ENCODE measurements around the gene SLC44A5. TPM values are rescaled to one million over a fixed set of nuclear protein-coding genes. Genes with fewer than 3 reads are reported as not detected.

The SLC44A5 gene
- total RNA-seq, 3 donors from 2014 or later, result 0.16 to 3.6 (median 3.5) TPM

DNA sequence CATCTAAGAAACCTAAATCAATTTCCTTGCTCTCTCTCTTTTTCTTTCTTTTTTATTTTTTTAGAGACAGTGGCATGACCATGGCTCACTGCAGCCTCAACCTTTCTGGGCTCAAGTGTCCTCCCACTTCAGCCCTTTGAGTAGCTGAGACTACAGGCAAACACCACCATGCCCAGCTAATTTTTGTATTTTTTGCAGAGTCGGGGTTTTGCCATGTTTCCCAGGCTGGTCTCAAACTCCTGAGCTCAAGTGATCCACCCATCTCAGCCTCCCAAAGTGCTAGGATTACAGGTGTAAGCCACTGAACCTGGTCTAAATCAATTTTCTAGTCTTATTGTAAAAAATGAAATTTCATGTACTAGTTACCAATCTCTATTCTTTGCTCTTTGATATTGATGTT lies 367.8 kb downstream of the SLC44A5 start:
- Histone ChIP-seq H3K27me3 (no peaks in the 10 kb centered on the region), H3K4me3 (no peak overlapping the region), H3K9me3 (no peaks in the 10 kb centered on the region), H3K27ac (no peak overlapping the region), H3K36me3 (no peaks in the 10 kb centered on the region), H3K4me1 (no peaks in the 10 kb centered on the region)
- TF ChIP-seq, protein P1, sequence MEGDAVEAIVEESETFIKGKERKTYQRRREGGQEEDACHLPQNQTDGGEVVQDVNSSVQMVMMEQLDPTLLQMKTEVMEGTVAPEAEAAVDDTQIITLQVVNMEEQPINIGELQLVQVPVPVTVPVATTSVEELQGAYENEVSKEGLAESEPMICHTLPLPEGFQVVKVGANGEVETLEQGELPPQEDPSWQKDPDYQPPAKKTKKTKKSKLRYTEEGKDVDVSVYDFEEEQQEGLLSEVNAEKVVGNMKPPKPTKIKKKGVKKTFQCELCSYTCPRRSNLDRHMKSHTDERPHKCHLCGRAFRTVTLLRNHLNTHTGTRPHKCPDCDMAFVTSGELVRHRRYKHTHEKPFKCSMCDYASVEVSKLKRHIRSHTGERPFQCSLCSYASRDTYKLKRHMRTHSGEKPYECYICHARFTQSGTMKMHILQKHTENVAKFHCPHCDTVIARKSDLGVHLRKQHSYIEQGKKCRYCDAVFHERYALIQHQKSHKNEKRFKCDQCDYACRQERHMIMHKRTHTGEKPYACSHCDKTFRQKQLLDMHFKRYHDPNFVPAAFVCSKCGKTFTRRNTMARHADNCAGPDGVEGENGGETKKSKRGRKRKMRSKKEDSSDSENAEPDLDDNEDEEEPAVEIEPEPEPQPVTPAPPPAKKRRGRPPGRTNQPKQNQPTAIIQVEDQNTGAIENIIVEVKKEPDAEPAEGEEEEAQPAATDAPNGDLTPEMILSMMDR (IDR thresholded peaks at IDR 0.05), result no peak
- TF ChIP-seq POLR2AphosphoS5 (IDR thresholded peaks at IDR 0.05) (no peak), POLR2A (IDR thresholded peaks at IDR 0.05) (no peak)
- intact Hi-C loops (cut with DNase I; ENCODE audit: low total_unique reads), result no loop called here
- DNase-seq (ENCODE audit: low spot score in 2 of 2), result no peak

GRCh38 chr1:75237316-75237715 lies 373.6 kb downstream of the SLC44A5 start:
- no peak for DNase-seq (ENCODE audit: low spot score in 2 of 2)
- intact Hi-C loops (cut with DNase I; ENCODE audit: low total_unique reads), result no loop called here

GRCh38 chr1:75234562-75234961 lies 376.4 kb downstream of the SLC44A5 start:
- Histone ChIP-seq H3K27me3 (no peaks in the 10 kb centered on the region), H3K36me3 (no peaks in the 10 kb centered on the region), H3K27ac (no peak overlapping the region), H3K9me3 (no peaks in the 10 kb centered on the region), H3K4me1 (no peaks in the 10 kb centered on the region), H3K4me3 (no peak overlapping the region)
- DNase-seq (ENCODE audit: low spot score in 2 of 2), result no peak
- TF ChIP-seq POLR2AphosphoS5 (IDR thresholded peaks at IDR 0.05) (no peak), POLR2A (IDR thresholded peaks at IDR 0.05) (no peak)
- TF ChIP-seq, protein P1 (IDR thresholded peaks at IDR 0.05), result no peak
- intact Hi-C loops (cut with DNase I; ENCODE audit: low total_unique reads), result no loop called here

More at GRCh38 chr1:75237316-75237715, 373.6 kb downstream of the SLC44A5 start:
- Histone ChIP-seq H3K4me1 (no peaks in the 10 kb centered on the region), H3K4me3 (no peak overlapping the region), H3K27ac (no peak overlapping the region), H3K9me3 (no peaks in the 10 kb centered on the region), H3K27me3 (no peaks in the 10 kb centered on the region), H3K36me3 (no peaks in the 10 kb centered on the region)
- no peak for TF ChIP-seq POLR2A (IDR thresholded peaks at IDR 0.05)
- no peak for TF ChIP-seq POLR2AphosphoS5 (IDR thresholded peaks at IDR 0.05)
- TF ChIP-seq, protein P1 (IDR thresholded peaks at IDR 0.05), result no peak

DNA sequence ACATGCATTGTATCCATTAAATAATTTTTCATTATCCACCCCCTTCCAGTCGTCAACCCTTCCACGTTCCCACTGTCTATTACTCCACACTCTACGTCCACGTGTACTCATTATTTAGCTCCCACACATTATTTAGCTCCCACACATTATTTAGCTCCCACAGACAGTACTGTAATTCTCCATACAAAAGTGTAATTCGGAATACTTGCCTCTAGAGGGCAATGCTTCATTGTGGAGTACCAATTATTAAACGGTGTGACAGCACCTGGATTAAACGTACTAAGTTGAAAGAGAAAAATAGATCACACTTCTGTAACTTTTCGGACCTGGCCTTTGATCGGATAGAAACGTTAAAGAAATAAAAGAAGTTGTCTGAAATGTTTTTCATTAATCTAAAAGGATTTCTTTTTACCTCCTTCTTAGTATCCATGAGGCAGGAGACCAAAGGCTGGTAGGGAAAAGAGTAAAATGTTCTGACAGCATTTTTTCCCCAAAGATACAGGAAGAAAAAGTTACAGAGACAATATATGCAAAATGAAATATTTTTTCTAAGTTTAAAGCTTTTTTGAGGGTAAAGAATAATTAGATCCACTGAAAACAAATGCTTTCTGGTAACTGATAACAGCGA lies 377.5 kb downstream of the SLC44A5 start:
- no peaks in the 10 kb centered on the region for H3K36me3 ChIP-seq
- TF ChIP-seq POLR2AphosphoS5 (IDR thresholded peaks at IDR 0.05) (no peak), POLR2A (IDR thresholded peaks at IDR 0.05) (no peak)
- TF ChIP-seq, protein P1 (IDR thresholded peaks at IDR 0.05), result peak in 2 of 3 donors; percentile 41 to 62
- H3K27ac ChIP-seq, result no peak overlapping the region
- H3K9me3 ChIP-seq, result no peaks in the 10 kb centered on the region
- intact Hi-C loops (cut with DNase I; ENCODE audit: low total_unique reads), result no loop called here
- H3K4me3 ChIP-seq, result no peak overlapping the region
- H3K27me3 ChIP-seq, result no peaks in the 10 kb centered on the region
- H3K4me1 ChIP-seq, result no peaks in the 10 kb centered on the region
- DNase-seq (ENCODE audit: low spot score in 2 of 2), result no peak

GRCh38 chr1:75220072-75220471 lies 390.8 kb downstream of the SLC44A5 start:
- TF ChIP-seq POLR2AphosphoS5 (IDR thresholded peaks at IDR 0.05) (no peak), POLR2A (IDR thresholded peaks at IDR 0.05) (no peak)
- TF ChIP-seq, protein P1 (IDR thresholded peaks at IDR 0.05), result no peak
- Histone ChIP-seq H3K36me3 (no peaks in the 10 kb centered on the region), H3K4me1 (no peaks in the 10 kb centered on the region), H3K27me3 (no peaks in the 10 kb centered on the region), H3K9me3 (no peaks in the 10 kb centered on the region), H3K4me3 (no peak overlapping the region), H3K27ac (no peak overlapping the region)
- no peak for DNase-seq (ENCODE audit: low spot score in 2 of 2)
- intact Hi-C loops (cut with DNase I; ENCODE audit: low total_unique reads), result no loop called here

Measured in breast epithelium (tissue), 4 donors.